ENCODE data around the gene CRTC3.

CRTC3 gene

GRCh38 chr15:90599116-90599515 is 69.4 kb downstream of the CRTC3 start:
- H3K4me3 ChIP-seq (ENCODE audit: low read depth, low read length), result no peak overlapping the region
- no peak for DNase-seq (ENCODE audit: low read depth)
- no peak for TF ChIP-seq CTCF (IDR thresholded peaks at IDR 0.05; ENCODE audit: low read depth, low read length)
- no peak for TF ChIP-seq MAX (IDR thresholded peaks at IDR 0.05; ENCODE audit: low read depth, low read length)
- no peak for TF ChIP-seq MYC (IDR thresholded peaks at IDR 0.05; ENCODE audit: low read depth, low read length)
- no peak for TF ChIP-seq POLR2A (IDR thresholded peaks at IDR 0.05; ENCODE audit: extremely low read depth, insufficient read length)

GRCh38 chr15:90599644-90600043 is 69.9 kb downstream of the CRTC3 start:
- TF ChIP-seq MAX (IDR thresholded peaks at IDR 0.05; ENCODE audit: low read depth, low read length) (no peak), MYC (IDR thresholded peaks at IDR 0.05; ENCODE audit: low read depth, low read length) (no peak)
- H3K4me3 ChIP-seq (ENCODE audit: low read depth, low read length), result no peak overlapping the region
- DNase-seq (ENCODE audit: low read depth), result no peak

- no peak for DNase-seq (ENCODE audit: low read depth)
- TF ChIP-seq POLR2A (IDR thresholded peaks at IDR 0.05; ENCODE audit: extremely low read depth, insufficient read length) (no peak), MYC (IDR thresholded peaks at IDR 0.05; ENCODE audit: low read depth, low read length) (no peak), CTCF (IDR thresholded peaks at IDR 0.05; ENCODE audit: low read depth, low read length) (no peak), MAX (IDR thresholded peaks at IDR 0.05; ENCODE audit: low read depth, low read length) (no peak)
- no peak overlapping the region for H3K4me3 ChIP-seq (ENCODE audit: low read depth, low read length)
Measured at GRCh38 chr15:90600954-90601353, 71.2 kb downstream of the CRTC3 start.

GRCh38 chr15:90603893-90604292 is 74.2 kb downstream of the CRTC3 start:
- H3K4me3 ChIP-seq (ENCODE audit: low read depth, low read length), result no peak overlapping the region
- TF ChIP-seq CTCF (IDR thresholded peaks at IDR 0.05; ENCODE audit: low read depth, low read length) (peak; percentile 68), MAX (IDR thresholded peaks at IDR 0.05; ENCODE audit: low read depth, low read length) (no peak)
- peak; percentile 59 for DNase-seq (ENCODE audit: low read depth)

- H3K4me3 ChIP-seq (ENCODE audit: low read depth, low read length), result no peak overlapping the region
- TF ChIP-seq MYC (IDR thresholded peaks at IDR 0.05; ENCODE audit: low read depth, low read length), result no peak
- no peak for TF ChIP-seq POLR2A (IDR thresholded peaks at IDR 0.05; ENCODE audit: extremely low read depth, insufficient read length)
- TF ChIP-seq CTCF (IDR thresholded peaks at IDR 0.05; ENCODE audit: low read depth, low read length), result no peak
- TF ChIP-seq MAX (IDR thresholded peaks at IDR 0.05; ENCODE audit: low read depth, low read length), result no peak
- no peak for DNase-seq (ENCODE audit: low read depth)
Measured at GRCh38 chr15:90606641-90607040, 76.9 kb downstream of the CRTC3 start.

GRCh38 chr15:90607361-90607760 is 77.6 kb downstream of the CRTC3 start:
- DNase-seq (ENCODE audit: low read depth), result no peak
- H3K4me3 ChIP-seq (ENCODE audit: low read depth, low read length), result no peak overlapping the region
- no peak for TF ChIP-seq MAX (IDR thresholded peaks at IDR 0.05; ENCODE audit: low read depth, low read length)
- TF ChIP-seq MYC (IDR thresholded peaks at IDR 0.05; ENCODE audit: low read depth, low read length), result no peak
- no peak for TF ChIP-seq POLR2A (IDR thresholded peaks at IDR 0.05; ENCODE audit: extremely low read depth, insufficient read length)
- TF ChIP-seq CTCF (IDR thresholded peaks at IDR 0.05; ENCODE audit: low read depth, low read length), result no peak

Data from NB4 (cell line).